Caco-2 (cell line): Measurements from ENCODE around the gene UBQLN3. TPM values are rescaled to one million over a fixed set of nuclear protein-coding genes. Genes with fewer than 3 reads are reported as not detected.

Experiments
- BruUV-seq: library from RNA; stranded (reverse); fragments of 400-500 nt; replicated peaks from 2 replicates; lab custom pipeline; 2021; lab: Mats Ljungman, UMichigan
- CTCF ChIA-PET: fragments of 300-600 bp; sonication (Branson Sonifier 250); formaldehyde crosslinking; loops from one replicate; lab custom pipeline; 2022; ENCODE audit warnings: antibody characterized with exemption; lab: Charles Lee
- POLR2A ChIA-PET: fragments of 300-600 bp; sonication (Branson Sonifier 250); formaldehyde crosslinking; loops from one replicate; lab custom pipeline; 2022; ENCODE audit warnings: antibody characterized with exemption; lab: Charles Lee
- DNase-seq, 2 experiments: peaks; one replicate each; pipeline versions ENCODE4 v3.0.0 to v3.0.0-alpha.2; 2020 to 2022
- H3K27me3 ChIP-seq: replicated peaks from 2 replicates; pipeline ENCODE4 v1.6.0; 2011; ENCODE audit warnings: low read length; ENCODE audit not compliant: control insufficient read depth, insufficient read depth
- H3K36me3 ChIP-seq: 2 replicates; pipeline ENCODE4 v1.5.1; 2011; ENCODE audit warnings: low read length; ENCODE audit not compliant: control insufficient read depth, insufficient read depth
- H3K4me1 ChIP-seq: fragments of 250-450 bp; sonication (Bioruptor Pico); 2 replicates; pipeline ENCODE4 v1.5.1; 2020; ENCODE audit warnings: mild to moderate bottlenecking
- H3K4me3 ChIP-seq: 2 replicates; pipeline ENCODE4 v1.5.1; 2011; ENCODE audit warnings: low read depth, mild to moderate bottlenecking, control low read depth, low read length
- H3K9me3 ChIP-seq: fragments of 250-450 bp; sonication (Bioruptor Pico); 2 replicates; pipeline ENCODE4 v1.5.1; 2020; ENCODE audit warnings: mild to moderate bottlenecking, moderate library complexity
- H3K27ac Mint-ChIP-seq: one replicate; pipeline ENCODE4 v1.8.0; 2022; ENCODE audit warnings: mixed read lengths; ENCODE audit not compliant: unreplicated experiment
- H3K27me3 Mint-ChIP-seq: one replicate; pipeline ENCODE4 v1.8.0; 2022; ENCODE audit warnings: mixed read lengths; ENCODE audit not compliant: insufficient read depth, unreplicated experiment
- H3K36me3 Mint-ChIP-seq: one replicate; pipeline ENCODE4 v1.8.0; 2022; ENCODE audit warnings: mild to moderate bottlenecking, mixed read lengths; ENCODE audit not compliant: insufficient read depth, unreplicated experiment
- H3K4me1 Mint-ChIP-seq: one replicate; pipeline ENCODE4 v1.8.0; 2022; ENCODE audit warnings: low read depth, mixed read lengths; ENCODE audit not compliant: unreplicated experiment
- H3K4me3 Mint-ChIP-seq: one replicate; pipeline ENCODE4 v1.8.0; 2022; ENCODE audit warnings: mild to moderate bottlenecking, moderate library complexity, mixed read lengths; ENCODE audit not compliant: unreplicated experiment
- H3K9me3 Mint-ChIP-seq: one replicate; pipeline ENCODE4 v1.8.0; 2022; ENCODE audit warnings: mixed read lengths; ENCODE audit not compliant: unreplicated experiment
- CTCF ChIP-seq, 2 experiments: fragments of 200-600 bp in 1 of 2; IDR thresholded peaks; 1 replicate in 1 of 2; 2 replicates in 1 of 2; pipeline versions ENCODE4 v1.5.1 to v1.8.0; 2011 to 2022; ENCODE audit warnings: antibody characterized with exemption in 1 of 2, control low read depth in 1 of 2, inconsistent platforms in 1 of 2, low read depth in 1 of 2, low read length in 1 of 2, mild to moderate bottlenecking in 1 of 2, moderate library complexity in 1 of 2; ENCODE audit not compliant: insufficient read depth in 1 of 2, severe bottlenecking in 1 of 2, unreplicated experiment in 1 of 2
- intact Hi-C: fragments of 100-400 bp; cut with micrococcal nuclease; formaldehyde crosslinking; loops from one replicate; pipeline ENCODE4 v1.10.0; 2022; ENCODE audit not compliant: unreplicated experiment
- total RNA-seq: library from RNA; stranded (reverse); gene quantifications from 2 replicates; pipeline ENCODE4 v1.2.3, GENCODE V29; 2022

UBQLN3 gene
- total RNA-seq, 1 experiment from 2014 or later, result not detected

DNA sequence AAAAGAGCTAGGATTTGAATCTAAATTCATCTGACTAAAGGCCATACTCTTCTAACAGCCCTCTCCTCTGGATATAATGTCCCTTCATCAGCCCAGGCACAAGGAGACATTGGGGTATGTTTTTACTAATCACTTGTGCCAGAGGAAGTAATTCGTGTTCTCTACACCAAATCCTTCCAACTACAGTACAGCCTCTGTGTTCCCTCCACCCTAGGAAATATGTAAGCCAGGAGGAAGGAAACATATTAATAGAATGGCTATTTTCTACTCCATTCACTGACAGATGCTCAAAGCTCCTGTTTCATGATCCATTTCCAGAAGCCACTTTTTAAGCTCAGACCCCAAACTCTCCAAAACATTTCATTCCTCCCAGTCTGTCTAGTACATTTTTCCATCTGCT is 18.7 kb upstream of the UBQLN3 start:
- H3K27me3 Mint-ChIP-seq, result peaks cover 14% of the 10 kb centered on the region
- no peaks in the 10 kb centered on the region for H3K4me1 Mint-ChIP-seq
- no peaks in the 10 kb centered on the region for H3K36me3 Mint-ChIP-seq
- ChIA-PET CTCF (no interaction called here), POLR2A (no interaction called here)
- Histone ChIP-seq H3K27me3 (no peaks in the 10 kb centered on the region; the same call in 1 of the 2 replicates), H3K9me3 (no peaks in the 10 kb centered on the region), H3K36me3 (no peaks in the 10 kb centered on the region), H3K4me1 (no peaks in the 10 kb centered on the region), H3K4me3 (no peak overlapping the region)
- TF ChIP-seq CTCF (IDR thresholded peaks at IDR 0.05; ENCODE audit: insufficient read depth in 1 of 2, low read depth in 1 of 2, low read length in 1 of 2, severe bottlenecking in 1 of 2, unreplicated experiment in 1 of 2), result no peak
- BruUV-seq, result no TSS peak
- H3K27ac Mint-ChIP-seq, result no peak overlapping the region
- no peak overlapping the region for H3K4me3 Mint-ChIP-seq
- no peak for DNase-seq
- intact Hi-C loops, result no loop called here
- no peaks in the 10 kb centered on the region for H3K9me3 Mint-ChIP-seq

DNA sequence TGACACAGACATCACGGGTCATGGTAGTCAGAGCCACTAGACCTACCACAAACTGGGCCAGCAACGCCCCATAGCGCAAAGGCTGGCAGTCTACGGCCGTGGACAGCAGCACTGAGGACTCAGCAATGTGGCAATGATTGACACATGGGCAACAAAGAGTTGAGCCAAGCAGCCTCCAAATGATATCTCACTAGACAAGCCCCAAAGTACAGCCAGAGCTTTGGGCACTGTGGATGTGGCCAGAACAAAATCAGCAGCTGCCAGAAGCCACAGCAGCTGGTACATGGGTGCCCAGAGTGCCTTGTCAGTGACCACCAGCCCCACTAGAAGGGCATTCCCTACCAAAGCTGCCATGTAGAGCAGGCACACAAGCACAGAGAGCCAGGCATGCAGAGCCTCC is 18.0 kb upstream of the UBQLN3 start:
- H3K36me3 ChIP-seq, result no peaks in the 10 kb centered on the region
- no peak for TF ChIP-seq CTCF (IDR thresholded peaks at IDR 0.05; ENCODE audit: insufficient read depth in 1 of 2, low read depth in 1 of 2, low read length in 1 of 2, severe bottlenecking in 1 of 2, unreplicated experiment in 1 of 2)
- intact Hi-C loops, result no loop called here
- no peak overlapping the region for H3K27ac Mint-ChIP-seq
- H3K4me3 ChIP-seq, result no peak overlapping the region
- no peaks in the 10 kb centered on the region for H3K36me3 Mint-ChIP-seq
- DNase-seq, result no peak
- H3K27me3 Mint-ChIP-seq, result peaks cover 14% of the 10 kb centered on the region
- H3K4me1 Mint-ChIP-seq, result no peaks in the 10 kb centered on the region
- ChIA-PET CTCF (no interaction called here), POLR2A (no interaction called here)
- no peak overlapping the region for H3K4me3 Mint-ChIP-seq
- no peaks in the 10 kb centered on the region for H3K4me1 ChIP-seq
- H3K27me3 ChIP-seq, result no peaks in the 10 kb centered on the region; the same call in 1 of the 2 replicates
- BruUV-seq, result no TSS peak
- no peaks in the 10 kb centered on the region for H3K9me3 Mint-ChIP-seq
- H3K9me3 ChIP-seq, result no peaks in the 10 kb centered on the region

DNA sequence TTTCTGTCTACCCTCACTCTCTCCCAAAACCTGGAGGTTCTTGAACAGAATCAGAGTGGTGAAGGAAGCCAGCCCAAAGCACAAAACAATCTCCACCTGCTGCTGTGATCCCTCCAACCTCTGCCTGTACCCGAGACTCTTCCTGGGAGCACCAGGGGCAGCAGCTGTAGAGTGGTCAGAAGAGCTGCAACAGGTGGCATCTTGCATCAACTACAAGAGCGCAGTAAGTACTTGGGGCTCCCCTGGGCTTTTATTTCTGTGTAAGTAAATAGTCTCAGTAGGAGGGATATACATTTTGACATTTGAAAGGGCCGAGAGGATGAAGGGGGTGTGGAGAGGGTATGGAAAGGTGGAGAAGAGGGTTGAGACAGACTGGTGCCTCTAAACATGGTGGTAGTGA is 15.0 kb upstream of the UBQLN3 start:
- no peak overlapping the region for H3K27ac Mint-ChIP-seq
- H3K4me1 Mint-ChIP-seq, result no peaks in the 10 kb centered on the region
- H3K27me3 Mint-ChIP-seq, result peaks cover 8% of the 10 kb centered on the region
- intact Hi-C loops, result no loop called here
- no peak overlapping the region for H3K4me3 Mint-ChIP-seq
- no peaks in the 10 kb centered on the region for H3K36me3 ChIP-seq
- H3K9me3 Mint-ChIP-seq, result no peaks in the 10 kb centered on the region
- H3K4me1 ChIP-seq, result no peaks in the 10 kb centered on the region
- POLR2A ChIA-PET, result no interaction called here
- H3K27me3 ChIP-seq, result no peaks in the 10 kb centered on the region; the same call in 1 of the 2 replicates
- H3K4me3 ChIP-seq, result no peak overlapping the region
- H3K36me3 Mint-ChIP-seq, result no peaks in the 10 kb centered on the region
- H3K9me3 ChIP-seq, result no peaks in the 10 kb centered on the region
- no peak for TF ChIP-seq CTCF (IDR thresholded peaks at IDR 0.05; ENCODE audit: insufficient read depth in 1 of 2, low read depth in 1 of 2, low read length in 1 of 2, severe bottlenecking in 1 of 2, unreplicated experiment in 1 of 2)
- no TSS peak for BruUV-seq
- CTCF ChIA-PET, result no interaction called here
- DNase-seq, result no peak
